ENCODE measurements around the gene TMEM247. TPM values are rescaled to one million over a fixed set of nuclear protein-coding genes. Genes with fewer than 3 reads are reported as not detected.

Gene TMEM247
- total RNA-seq, 2 donors from 2014 or later, result not detected

- no peak for DNase-seq
- intact Hi-C loops (cut with DNase I), result no loop called here
- no peak for ATAC-seq
Measured at GRCh38 chr2:46528880-46529279, 49.5 kb downstream of the TMEM247 start.

GRCh38 chr2:46530639-46531038, 51.3 kb downstream of the TMEM247 start:
- ATAC-seq (no peak), DNase-seq (no peak)
- intact Hi-C loops (cut with DNase I), result no loop called here

- intact Hi-C loops (cut with DNase I), result no loop called here
- DNase-seq, result no peak
- no peak for ATAC-seq
Measured at GRCh38 chr2:46531863-46532262, 52.5 kb downstream of the TMEM247 start.

Other genes starting within 250 kb of the TMEM247 start
- gene EPAS1, start 182.2 kb upstream of the TMEM247 start, total RNA-seq, result 100 to 1,000 TPM; 262 to 377 TPM
- gene RHOQ, start 62.9 kb downstream of the TMEM247 start, total RNA-seq, result 100 to 1,000 TPM; 156 to 186 TPM
- gene ATP6V1E2, start 63.0 kb downstream of the TMEM247 start, total RNA-seq, result 1 to 10 TPM; 4.1 to 6.5 TPM
- 10 to 100 TPM; 11.7 to 16.5 TPM for gene PIGF, start 137.5 kb downstream of the TMEM247 start, total RNA-seq
- 10 to 100 TPM; 13.9 to 15.3 TPM for gene CRIPT, start 137.7 kb downstream of the TMEM247 start, total RNA-seq
- 10 to 100 TPM; 19.1 to 29.0 TPM for gene SOCS5, start 219.7 kb downstream of the TMEM247 start, total RNA-seq